Measurements from ENCODE around the gene KRTAP10-11.
"Not testable (repeated sequence)": the region's sequence is repeated elsewhere in the genome, so short reads cannot be mapped to it uniquely, and the experiment has no call there.

KRTAP10-11 gene, protein sequence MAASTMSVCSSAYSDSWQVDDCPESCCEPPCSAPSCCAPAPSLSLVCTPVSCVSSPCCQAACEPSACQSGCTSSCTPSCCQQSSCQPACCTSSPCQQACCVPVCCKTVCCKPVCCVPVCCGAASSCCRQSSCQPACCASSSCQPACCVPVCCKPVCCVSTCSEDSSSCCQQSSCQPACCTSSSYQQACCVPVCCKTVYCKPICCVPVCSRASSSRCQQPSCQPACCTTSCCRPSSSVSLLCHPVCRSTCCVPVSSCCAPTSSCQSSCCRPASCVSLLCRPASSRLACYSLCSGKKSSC

DNA sequence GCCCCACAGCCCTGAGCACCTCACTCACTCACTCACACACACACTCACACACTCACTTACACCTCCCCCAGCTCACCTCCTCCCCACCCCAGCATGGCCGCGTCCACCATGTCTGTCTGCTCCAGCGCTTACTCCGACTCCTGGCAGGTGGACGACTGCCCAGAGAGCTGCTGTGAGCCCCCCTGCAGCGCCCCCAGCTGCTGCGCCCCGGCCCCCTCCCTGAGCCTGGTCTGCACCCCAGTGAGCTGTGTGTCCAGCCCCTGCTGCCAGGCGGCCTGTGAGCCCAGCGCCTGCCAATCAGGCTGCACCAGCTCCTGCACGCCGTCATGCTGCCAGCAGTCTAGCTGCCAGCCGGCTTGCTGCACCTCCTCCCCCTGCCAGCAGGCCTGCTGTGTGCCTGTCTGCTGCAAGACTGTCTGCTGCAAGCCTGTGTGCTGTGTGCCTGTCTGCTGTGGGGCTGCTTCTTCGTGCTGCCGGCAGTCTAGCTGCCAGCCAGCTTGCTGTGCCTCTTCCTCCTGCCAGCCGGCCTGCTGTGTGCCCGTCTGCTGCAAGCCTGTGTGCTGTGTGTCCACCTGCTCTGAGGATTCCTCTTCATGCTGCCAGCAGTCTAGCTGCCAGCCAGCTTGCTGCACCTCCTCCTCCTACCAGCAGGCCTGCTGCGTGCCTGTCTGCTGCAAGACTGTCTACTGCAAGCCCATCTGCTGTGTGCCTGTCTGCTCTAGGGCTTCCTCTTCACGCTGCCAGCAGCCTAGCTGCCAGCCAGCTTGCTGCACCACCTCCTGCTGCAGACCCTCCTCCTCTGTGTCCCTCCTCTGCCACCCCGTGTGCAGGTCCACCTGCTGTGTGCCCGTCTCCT lies at the start of gene KRTAP10-11:
KRTAP10-11 (plus strand) TSS at position 49 of the 856 bp plus-strand sequence; CDS start at position 94, 45 bp downstream.
- not testable (repeated sequence) for DNase-seq

DNA sequence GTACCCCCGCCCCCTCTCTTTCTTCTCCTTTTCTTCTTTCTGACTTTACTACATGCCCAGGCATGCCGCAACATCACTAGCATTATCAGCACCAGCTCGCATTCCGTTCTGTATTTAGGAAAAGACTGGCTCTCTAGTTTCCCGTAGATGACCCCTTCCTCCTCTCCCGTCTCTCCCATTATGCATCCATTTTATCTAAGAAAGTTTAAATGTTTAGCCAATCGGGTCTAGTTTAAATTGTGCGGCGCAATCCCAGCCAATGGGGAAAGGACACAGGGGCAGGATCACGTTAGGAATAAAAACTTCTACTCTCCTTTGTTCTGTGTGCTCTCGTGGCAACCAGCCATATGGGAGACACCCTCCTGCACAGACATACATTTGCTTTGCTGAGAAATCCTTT lies 48.2 kb upstream of the KRTAP10-11 start:
- DNase-seq, result no peak

DNA sequence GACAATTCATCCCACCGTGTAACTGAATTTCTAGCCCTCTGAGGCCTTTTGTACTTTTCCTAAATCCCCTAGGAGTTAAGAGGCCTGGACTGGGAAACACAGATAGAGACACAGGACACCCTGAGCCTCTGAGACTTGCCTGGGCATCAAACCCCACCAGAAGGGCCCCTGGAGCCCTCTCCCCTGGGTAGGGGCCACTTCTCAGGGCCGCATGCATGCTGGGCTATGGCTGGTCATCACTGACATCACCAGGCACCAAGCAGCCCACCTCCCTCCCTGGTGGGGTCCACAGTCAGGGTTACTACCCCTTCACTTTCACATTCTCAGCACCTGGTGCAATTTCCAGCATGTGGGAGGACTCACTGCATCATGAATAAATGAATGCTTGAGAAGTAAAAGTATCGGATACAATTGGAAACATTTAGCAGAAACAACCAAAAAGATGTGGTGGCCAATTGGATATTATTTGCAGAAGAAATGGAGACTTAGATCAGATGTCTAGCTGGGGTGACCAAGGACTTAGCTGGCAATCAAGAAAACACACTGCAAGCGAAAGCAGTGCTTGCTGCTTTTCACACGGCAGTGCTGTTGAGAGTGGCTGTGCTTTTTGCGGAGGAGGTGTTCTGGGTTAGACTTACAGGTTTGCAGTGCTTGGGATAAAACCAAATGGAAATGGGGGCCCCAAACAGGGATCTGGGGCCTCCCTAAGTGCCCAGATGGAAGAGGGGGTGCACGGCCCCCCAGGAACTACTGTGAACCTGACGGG lies 46.8 kb upstream of the KRTAP10-11 start:
- no peak for DNase-seq

DNA sequence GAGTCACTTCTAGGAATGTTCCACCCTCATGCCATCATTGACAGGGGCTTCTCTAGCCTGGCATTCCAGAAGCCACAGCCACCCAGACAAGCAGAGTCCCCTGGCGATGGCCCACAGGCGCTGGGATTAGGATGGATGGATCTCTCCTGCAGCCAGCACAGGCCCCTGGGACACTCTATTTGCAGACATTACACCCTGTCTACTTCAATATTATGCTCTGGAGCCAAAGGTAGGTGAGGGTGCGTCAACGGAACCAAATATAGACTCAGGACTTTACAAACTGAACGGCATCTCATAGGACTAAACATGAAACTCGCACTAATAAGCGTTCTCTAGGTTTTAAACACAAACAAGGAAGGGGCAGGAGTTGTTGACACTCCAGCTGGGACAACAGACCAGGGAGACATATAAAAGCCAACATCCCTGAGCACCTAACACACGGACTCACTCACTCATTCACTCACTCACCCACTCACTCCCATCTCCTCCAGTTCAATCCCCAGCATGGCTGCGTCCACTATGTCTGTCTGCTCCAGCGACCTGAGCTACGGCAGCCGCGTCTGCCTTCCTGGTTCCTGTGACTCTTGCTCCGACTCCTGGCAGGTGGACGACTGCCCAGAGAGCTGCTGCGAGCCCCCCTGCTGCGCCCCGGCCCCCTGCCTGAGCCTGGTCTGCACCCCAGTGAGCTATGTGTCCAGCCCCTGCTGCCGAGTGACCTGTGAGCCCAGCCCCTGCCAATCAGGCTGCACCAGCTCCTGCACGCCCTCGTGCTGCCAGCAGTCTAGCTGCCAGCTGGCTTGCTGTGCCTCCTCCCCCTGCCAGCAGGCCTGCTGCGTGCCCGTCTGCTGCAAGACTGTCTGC lies 45.9 kb upstream of the KRTAP10-11 start, which contains the start of gene KRTAP10-7:
KRTAP10-7 (plus strand) TSS at position 480 of the 861 bp plus-strand sequence; CDS start at position 505, 25 bp downstream.
- DNase-seq, result not testable (repeated sequence)

DNA sequence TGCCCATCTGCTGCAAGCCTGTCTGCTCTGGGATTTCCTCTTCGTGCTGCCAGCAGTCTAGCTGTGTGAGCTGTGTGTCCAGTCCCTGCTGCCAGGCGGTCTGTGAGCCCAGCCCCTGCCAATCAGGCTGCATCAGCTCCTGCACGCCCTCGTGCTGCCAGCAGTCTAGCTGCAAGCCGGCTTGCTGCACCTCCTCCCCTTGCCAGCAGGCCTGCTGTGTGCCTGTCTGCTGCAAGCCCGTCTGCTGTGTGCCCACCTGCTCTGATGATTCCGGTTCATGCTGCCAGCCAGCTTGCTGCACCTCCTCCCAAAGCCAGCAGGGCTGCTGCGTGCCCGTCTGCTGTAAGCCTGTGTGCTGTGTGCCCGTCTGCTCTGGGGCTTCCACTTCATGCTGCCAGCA lies 45.1 kb upstream of the KRTAP10-11 start:
- not testable (repeated sequence) for DNase-seq

DNA sequence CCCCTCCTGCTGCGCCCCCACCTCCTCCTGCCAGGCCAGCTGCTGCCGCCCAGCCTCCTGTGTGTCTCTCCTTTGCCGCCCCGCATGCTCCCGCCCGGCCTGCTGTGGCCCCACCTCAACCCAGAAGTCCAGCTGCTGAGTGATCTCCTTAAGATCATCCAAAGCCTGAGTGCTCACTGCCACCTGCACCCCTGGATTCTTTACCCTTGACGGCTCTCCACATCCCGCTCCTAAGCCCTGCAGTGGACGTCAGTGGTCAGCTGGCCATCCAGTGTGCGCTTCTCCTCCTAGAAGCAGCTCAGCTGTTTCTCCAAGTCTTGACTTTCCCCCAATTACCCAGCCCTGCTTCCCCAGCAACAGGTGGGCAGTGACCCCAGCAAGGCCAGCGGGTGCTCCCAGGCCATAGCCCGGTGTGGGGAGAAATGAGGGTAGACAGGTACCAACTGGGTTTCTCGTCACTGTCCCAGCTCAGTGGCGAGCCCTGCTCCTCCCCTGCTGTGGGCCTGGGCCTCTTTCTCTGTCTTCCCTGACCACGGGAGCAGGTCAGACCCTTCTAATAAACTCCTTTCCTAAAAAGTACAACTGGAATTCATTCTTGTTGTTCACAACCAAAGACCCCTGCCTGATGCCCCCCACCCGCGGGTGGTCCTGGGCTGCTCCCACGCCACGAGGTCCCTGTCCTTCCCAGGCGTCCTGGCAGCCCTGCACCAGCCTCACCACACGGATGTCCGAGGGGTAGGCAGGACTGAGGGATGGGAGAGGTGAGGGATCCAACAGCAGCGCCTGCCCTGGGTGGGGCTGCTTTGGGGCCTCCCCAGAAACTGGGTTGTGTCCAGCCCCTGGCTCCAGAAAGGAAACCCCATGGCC lies 44.4 kb upstream of the KRTAP10-11 start:
- DNase-seq, result no peak

DNA sequence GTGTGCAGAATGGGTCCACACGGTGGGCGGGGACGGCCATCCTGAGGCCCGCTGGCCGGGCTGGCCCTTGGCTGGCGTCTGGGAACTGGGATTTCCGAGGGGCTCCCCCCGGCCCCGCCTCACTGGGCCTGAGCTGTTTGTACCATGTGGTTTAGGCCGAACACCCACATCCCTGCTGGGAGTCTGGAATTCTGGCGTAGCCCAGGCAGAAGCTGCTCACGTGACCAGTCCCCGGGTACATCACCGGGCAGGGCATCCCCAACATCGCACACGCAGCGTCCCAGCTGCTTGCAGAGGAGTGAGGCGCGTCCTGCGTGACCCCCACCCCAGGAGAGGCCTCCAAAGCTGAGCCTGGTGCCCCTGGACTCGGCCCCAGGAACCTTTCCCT lies 43.8 kb upstream of the KRTAP10-11 start:
- no peak for DNase-seq

DNA sequence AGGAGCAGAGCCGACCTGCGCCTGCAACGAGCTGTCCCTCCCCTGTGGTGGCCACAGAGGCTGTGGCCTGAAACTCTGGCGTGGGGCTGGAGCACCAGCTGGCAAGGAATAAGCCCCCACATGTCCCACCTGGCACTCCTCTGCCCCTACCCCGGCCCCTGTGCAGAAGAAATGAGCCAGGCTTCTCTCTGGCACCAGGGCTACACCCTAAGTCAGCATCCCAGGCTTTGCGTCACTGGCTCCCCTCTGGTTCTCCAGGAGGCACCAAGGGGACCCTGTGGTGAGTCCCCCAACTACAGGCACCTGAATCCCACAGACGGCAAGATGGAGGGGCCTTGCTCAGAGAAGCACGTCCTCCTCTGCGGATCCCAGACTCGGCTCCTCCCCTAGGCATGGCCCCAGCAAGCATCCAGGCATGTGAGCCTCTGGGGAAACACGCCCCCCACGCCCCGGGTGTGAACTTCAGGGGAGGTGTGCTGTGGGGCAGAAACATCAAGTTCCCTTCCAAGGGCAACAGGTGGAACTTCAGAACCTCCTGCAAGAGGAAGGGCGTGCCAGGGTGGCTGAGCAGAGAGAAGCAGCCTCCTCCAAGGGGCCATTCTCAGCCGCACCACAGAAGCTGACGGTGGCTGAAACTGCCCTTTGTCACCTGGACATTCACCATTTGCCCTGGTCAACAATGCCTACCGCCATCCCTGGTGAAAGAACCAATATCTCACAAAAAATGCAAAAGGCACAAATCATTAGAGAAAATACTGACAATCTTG lies 42.9 kb upstream of the KRTAP10-11 start:
- no peak for DNase-seq

DNA sequence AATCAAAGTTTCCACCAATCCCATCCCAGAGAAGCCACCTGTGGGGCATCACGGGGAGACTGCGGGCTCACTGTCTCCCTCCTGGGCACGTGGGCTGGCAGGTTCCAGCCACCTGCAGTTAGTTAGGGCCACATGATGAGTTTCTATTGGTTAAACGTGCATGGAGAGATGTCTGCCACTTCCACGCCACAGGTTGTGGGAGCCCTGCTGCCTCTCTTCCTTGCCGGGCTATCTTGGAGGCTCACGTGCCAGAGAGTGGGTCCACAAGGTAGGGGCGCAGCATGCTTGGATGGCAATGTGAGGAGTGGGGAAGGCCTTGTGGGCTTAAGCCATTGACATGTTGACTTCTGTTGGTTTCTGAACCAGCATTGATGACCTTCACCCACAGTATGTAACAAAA lies 42.3 kb upstream of the KRTAP10-11 start:
- no peak for DNase-seq

DNA sequence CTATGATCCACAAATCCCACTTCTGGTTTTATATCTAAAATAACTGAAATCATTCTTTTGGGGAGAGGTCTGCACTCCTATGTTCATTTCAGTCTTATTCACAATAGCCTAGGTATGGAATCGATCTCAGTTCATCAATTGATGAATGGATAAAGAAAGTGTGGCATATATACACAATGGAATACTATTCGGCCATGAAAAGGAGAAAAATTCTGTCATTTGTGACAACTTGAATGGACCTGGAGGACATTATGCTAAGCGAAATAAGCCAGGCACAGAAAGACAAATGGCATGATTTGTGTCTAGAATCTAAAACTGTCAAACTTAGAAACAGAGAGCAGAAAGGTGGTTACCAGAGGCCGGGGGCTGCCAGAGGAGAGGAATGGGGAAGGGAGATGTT lies 39.7 kb upstream of the KRTAP10-11 start:
- no peak for DNase-seq

DNA sequence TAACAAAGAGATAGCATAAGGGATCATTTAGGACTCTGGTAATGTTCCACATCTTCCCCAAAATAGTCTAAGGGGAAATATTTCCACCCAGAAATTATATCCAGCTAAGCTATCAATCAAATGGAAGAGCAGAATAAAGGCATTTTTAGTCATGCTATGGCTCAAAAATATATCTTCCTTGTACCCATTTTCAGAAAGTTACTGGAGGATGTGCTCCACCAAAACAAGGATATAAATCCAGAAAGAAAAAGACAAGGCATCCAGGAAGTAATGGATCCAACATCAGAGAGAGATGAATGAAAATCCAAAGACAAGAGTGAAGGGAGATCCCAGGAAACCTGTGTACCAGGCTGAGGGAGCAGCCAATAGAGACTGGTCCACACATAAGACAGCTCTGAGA lies 37.0 kb upstream of the KRTAP10-11 start:
- DNase-seq, result no peak

DNA sequence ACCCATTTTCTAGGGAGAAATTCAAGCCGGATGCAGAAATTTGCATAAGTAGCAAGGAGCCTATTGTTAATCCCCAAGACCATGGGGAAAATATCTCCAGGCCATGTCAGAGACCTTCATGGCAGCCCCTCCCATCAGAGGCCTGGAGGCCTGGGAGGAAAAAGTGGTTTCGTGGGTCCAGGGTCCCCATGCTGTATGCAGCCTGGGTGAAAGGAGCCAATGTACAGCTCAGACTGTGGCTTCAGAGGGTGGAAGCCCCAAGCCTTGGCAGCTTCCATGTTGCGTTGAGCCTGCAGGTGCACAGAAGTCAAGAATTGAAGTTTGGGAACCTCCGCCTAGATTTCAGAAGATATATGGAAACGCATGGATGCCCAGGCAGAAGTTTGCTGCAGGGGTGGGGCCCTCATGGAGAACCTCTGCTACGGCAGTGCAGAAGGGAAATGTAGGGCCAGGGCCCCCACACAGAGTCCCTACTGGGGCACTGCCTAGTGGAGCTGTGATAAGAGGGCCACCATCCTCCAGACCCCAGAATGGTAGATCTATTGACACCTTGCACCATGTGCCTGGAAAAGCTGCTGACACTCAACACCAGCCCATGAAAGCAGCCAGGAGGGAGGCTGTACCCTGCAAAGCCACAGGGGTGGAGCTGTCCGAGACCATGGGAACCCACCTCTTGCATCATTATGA lies 35.9 kb upstream of the KRTAP10-11 start:
- not testable (repeated sequence) for DNase-seq

DNA sequence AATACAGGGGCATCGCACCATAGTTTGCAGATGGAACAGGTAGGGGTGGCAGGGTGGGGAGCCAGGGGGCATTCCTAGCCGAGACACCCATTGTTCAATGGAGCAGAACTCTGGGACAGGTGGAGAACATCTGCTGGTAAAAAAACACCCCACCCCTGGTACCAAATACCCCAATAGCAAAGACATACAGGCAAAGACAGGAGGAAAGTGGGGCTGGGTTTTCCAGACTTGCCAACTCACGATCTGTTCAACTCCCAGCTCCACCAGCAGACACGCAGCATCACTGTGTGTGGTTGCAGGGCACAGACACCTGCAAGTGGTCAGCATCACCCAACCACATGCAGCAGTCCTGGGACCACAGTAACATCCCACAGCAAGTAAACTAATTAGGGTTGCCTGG lies 34.7 kb upstream of the KRTAP10-11 start:
- DNase-seq, result no peak

DNA sequence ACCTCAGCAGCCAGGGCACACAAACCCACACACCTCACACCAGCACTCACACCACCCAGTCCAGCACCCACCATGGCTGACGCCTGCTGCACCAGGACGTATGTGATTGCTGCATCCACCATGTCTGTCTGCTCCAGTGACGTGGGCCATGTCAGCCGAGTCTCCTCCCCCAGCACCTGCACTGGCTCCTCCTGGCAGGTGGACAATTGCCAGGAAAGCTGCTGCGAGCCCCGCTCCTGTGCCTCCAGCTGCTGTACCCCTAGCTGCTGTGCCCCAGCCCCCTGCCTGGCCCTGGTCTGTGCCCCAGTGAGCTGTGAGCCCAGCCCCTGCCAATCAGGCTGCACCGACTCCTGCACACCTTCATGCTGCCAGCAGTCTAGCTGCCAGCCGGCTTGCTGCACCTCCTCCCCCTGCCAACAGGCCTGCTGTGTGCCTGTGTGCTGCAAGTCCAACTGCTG lies 34.2 kb upstream of the KRTAP10-11 start, which contains the start of gene KRTAP10-8:
KRTAP10-8 (plus strand) TSS at position 51 of the 458 bp plus-strand sequence; CDS start at position 73, 22 bp downstream.
- no peak for DNase-seq

DNA sequence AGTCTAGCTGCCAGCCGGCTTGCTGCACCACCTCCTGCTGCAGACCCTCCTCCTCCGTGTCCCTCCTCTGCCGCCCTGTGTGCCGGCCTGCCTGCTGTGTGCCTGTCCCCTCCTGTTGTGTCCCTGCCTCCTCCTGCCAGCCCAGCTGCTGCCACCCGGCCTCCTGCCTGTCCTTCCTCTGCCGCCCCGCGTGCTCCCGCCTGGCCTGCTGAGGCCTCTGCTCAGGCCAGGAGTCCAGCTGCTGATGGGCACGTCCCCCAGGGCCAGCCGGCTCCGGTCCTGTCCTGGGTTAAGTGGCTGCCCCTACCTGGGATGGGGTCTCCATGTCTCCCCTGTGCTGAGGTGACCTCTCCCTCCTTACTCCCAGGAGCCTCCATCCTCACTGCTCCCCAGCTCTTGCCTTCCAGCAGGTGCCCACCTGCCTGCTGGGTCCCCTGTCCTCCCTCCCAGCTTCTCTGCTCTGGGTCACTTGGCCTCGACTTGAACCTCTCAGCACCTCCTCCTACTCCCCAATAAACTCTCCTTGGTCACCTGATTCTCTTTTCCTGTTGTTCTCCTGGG lies 33.5 kb upstream of the KRTAP10-11 start:
- DNase-seq, result no peak

DNA sequence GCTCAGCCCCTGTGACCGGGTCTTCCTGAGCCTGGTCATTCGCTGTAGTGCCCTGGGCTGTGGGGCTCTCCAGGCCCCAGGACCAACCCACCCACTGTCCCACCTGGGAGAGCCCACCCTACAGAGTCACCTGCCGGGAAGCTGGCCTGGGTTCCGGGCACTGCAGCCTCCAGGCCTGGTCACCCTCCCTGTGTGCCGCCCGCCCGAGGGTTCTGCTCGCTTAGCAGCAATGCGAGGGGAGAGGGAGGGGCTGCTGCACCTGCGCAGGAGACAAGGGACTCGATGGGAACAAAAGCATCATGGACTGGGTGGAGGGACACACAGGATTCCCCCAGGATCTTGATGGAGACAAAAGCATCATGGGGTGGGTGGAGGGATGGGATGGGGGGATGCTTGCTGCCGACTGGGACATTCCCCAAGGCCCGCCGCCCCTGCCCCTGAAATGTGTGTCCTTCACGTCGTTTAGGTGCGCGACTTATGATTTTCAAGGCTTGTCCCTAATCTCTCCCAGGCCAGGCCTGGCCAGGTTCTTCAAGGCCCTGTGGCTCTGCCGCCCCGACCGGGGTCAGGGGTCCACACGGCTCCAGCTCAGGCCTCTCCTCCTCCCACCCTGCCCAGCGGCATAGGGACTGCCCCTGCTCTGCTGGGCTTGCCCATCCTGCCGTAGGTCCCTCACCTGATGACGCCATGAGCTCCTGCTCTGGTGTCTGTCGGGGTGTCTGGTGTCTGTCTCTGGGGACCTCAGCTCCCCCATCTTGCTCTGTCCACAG lies 32.6 kb upstream of the KRTAP10-11 start:
- no peak for DNase-seq

DNA sequence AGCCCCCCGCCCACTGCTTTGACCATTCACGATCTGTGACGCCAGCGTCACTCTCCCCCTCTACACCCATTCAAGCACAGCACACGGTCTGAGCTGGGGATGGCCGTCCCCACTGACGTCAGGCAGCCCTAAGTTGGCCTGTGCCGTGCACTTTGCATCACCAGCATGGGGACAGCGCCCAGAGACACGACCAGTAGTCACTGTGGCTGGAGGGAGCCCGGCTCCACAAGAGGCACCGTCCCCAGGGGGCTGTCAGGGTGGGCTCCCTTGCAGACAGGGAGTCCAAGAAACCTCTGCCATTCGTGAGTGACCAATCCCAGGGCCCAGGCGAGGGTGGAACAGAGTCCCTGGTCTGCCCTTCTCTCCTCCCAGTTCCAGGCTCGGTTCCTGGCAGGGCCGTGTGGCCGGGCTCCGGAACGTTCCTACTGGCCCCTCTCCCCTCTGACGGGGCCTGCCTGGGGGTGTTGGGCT lies 32.0 kb upstream of the KRTAP10-11 start:
- DNase-seq, result no peak

DNA sequence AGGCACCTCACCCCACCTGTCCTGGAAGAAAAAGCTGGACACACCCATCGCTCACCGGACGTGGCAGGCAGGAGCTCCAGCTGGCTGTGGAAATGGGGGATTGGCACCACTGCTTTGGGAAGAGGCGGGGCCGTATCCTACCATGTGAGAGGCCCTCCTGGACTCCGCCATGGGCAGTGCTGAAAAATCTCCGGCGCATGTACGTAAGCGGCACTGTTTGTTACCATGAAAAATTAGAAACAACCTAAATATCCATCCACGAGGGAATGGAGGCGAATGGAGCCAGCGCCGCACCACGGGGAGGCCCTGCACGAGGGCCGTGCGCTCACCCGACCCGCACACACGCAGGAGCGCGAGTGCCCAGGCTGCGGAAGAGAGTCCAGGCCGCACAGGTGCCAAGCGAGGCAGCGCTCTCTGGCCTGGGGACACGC lies 31.2 kb upstream of the KRTAP10-11 start:
- no peak for DNase-seq

All from activated gamma-delta T cell treated with Interleukin-2 at 50 U/mL for 16 hours (primary cell).